Endothelial cell of umbilical vein (primary cell): ENCODE results near the gene NAGLU. TPM values are rescaled to one million over a fixed set of nuclear protein-coding genes. Genes with fewer than 3 reads are reported as not detected.
A peak's percentile ranks its signal among the peaks of the same experiment; 100 is the strongest.

Experiments used
- BruUV-seq: library from RNA; stranded (reverse); fragments of 400-500 nt; replicated peaks from 2 replicates; lab custom pipeline; 2021; lab: Mats Ljungman, UMichigan
- CTCF ChIA-PET: fragments of 300-600, 350-600 bp; sonication (Branson Sonifier 250); formaldehyde crosslinking; loops from one replicate; lab custom pipeline; 2021; ENCODE audit warnings: antibody characterized with exemption, inconsistent platforms; lab: Charles Lee
- POLR2A ChIA-PET: fragments of 300-600, 350-600 bp; sonication (Branson Sonifier 250); formaldehyde crosslinking; loops from one replicate; lab custom pipeline; 2021; ENCODE audit warnings: antibody characterized with exemption, inconsistent platforms; lab: Charles Lee
- DNase-seq: peaks from one replicate; pipeline ENCODE4 v3.0.0-alpha.2; 2011; ENCODE audit warnings: low read depth, low spot score
- FAIRE-seq: peaks from 2 replicates; lab custom pipeline; 2011; peaks lifted over from hg19 to GRCh38; lab: Jason Lieb, UNC
- H2AFZ ChIP-seq: 2 replicates; pipeline ENCODE4 v1.6.0; 2012; ENCODE audit warnings: low read depth, low read length, control low read depth, inconsistent platforms
- H3K27ac ChIP-seq: 2 replicates; pipeline ENCODE4 v1.5.1; 2011; ENCODE audit warnings: low read depth, mild to moderate bottlenecking, control low read depth, low read length, moderate library complexity; ENCODE audit not compliant: insufficient read depth
- H3K27me3 ChIP-seq, 2 experiments: 2 replicates each; pipeline versions ENCODE4 v1.6.0 to v1.6.1; 2011; ENCODE audit warnings: low read length in 2 of 2, mixed read lengths in 1 of 2; ENCODE audit not compliant: control insufficient read depth in 2 of 2, insufficient read depth in 2 of 2
- H3K36me3 ChIP-seq, 2 experiments: 2 replicates in 1 of 2; 3 replicates in 1 of 2; pipeline ENCODE4 v1.5.1; 2011; ENCODE audit warnings: low read length in 2 of 2, mild to moderate bottlenecking in 1 of 2, moderate library complexity in 1 of 2; ENCODE audit not compliant: control insufficient read depth in 2 of 2, insufficient read depth in 2 of 2; ENCODE audit errors: extremely low read depth in 1 of 2
- H3K4me1 ChIP-seq: 3 replicates; pipeline ENCODE4 v1.5.1; 2011; ENCODE audit warnings: mild to moderate bottlenecking, low read length; ENCODE audit not compliant: control insufficient read depth, insufficient read depth; ENCODE audit errors: extremely low read depth
- H3K4me2 ChIP-seq: 2 replicates; pipeline ENCODE4 v1.6.1; 2011; ENCODE audit warnings: low read length, control low read depth, mixed read lengths; ENCODE audit not compliant: insufficient read depth
- H3K4me3 ChIP-seq, 3 experiments: fragments of 200-600 bp in 1 of 3; sonication (generic), shearing (Covaris generic) in 1 of 3; replicated peaks in 1 of 3; 2 replicates each; pipeline ENCODE4 v1.5.1; 2011 to 2016; ENCODE audit warnings: control low read depth in 3 of 3, low read length in 3 of 3, mild to moderate bottlenecking in 2 of 3, inconsistent platforms in 1 of 3, low read depth in 1 of 3, moderate library complexity in 1 of 3; ENCODE audit not compliant: insufficient read depth in 1 of 3
- H3K79me2 ChIP-seq: 2 replicates; pipeline ENCODE4 v1.6.0; 2012; ENCODE audit warnings: low read length, inconsistent platforms; ENCODE audit not compliant: control insufficient read depth, insufficient read depth
- H3K9ac ChIP-seq: replicated peaks from 2 replicates; pipeline ENCODE3; 2011; ENCODE audit warnings: low read length, control low read depth; ENCODE audit not compliant: insufficient read depth; ENCODE audit errors: extremely low read depth
- H3K9me1 ChIP-seq: replicated peaks from 3 replicates; pipeline ENCODE4 v1.6.0; 2011; ENCODE audit warnings: mild to moderate bottlenecking, low read length; ENCODE audit not compliant: control insufficient read depth, insufficient read depth; ENCODE audit errors: extremely low read depth
- H3K9me3 ChIP-seq: replicated peaks from 2 replicates; pipeline ENCODE4 v1.5.1; 2012; ENCODE audit warnings: low read length, inconsistent platforms; ENCODE audit not compliant: control insufficient read depth, insufficient read depth
- H4K20me1 ChIP-seq: replicated peaks from 2 replicates; pipeline ENCODE3; 2011; ENCODE audit warnings: mild to moderate bottlenecking, low read length; ENCODE audit not compliant: control insufficient read depth, insufficient read depth; ENCODE audit errors: extremely low read depth
- EZH2 ChIP-seq: IDR thresholded peaks from 2 replicates; pipeline ENCODE4 v1.6.1; 2012; ENCODE audit warnings: borderline replicate concordance, low read depth, mild to moderate bottlenecking, moderate library complexity, low read length, inconsistent platforms; ENCODE audit not compliant: severe bottlenecking
- FOS ChIP-seq: IDR thresholded peaks from 2 replicates; pipeline ENCODE4 v1.6.1; 2011; ENCODE audit warnings: mild to moderate bottlenecking, low read length, moderate library complexity, borderline replicate concordance; ENCODE audit not compliant: insufficient read depth
- GATA2 ChIP-seq: IDR thresholded peaks from 2 replicates; pipeline ENCODE4 v1.7.0; 2011; ENCODE audit warnings: low read depth, mild to moderate bottlenecking, moderate library complexity, mixed read lengths, low read length; ENCODE audit not compliant: insufficient read length, insufficient read depth
- JUN ChIP-seq: IDR thresholded peaks from 2 replicates; pipeline ENCODE4 v1.6.1; 2011; ENCODE audit warnings: borderline replicate concordance, low read depth; ENCODE audit not compliant: insufficient read length, insufficient read depth
- MYC ChIP-seq: IDR thresholded peaks from one replicate; pipeline ENCODE4 v1.6.1; 2011; ENCODE audit warnings: mild to moderate bottlenecking, low read depth, low read length
- POLR2A ChIP-seq: IDR thresholded peaks from 2 replicates; pipeline ENCODE4 v1.6.1; 2012; ENCODE audit warnings: low read depth, mild to moderate bottlenecking, control low read depth, low read length
- POLR2AphosphoS5 ChIP-seq: IDR thresholded peaks from 2 replicates; pipeline ENCODE4 v1.6.1; 2012; ENCODE audit warnings: low read depth, mild to moderate bottlenecking, control low read depth, low read length, moderate library complexity; ENCODE audit not compliant: insufficient read depth
- dilution Hi-C: fragments of 300-500 bp; cut with MboI; formaldehyde crosslinking; loops from one replicate; pipeline ENCODE4 v1.15.0; 2019; ENCODE audit warnings: low sequenced_read_pairs; ENCODE audit not compliant: extremely low pct_ligation_motif_present
- intact Hi-C: fragments of 100-400 bp; cut with micrococcal nuclease; formaldehyde crosslinking; loops from one replicate; pipeline ENCODE4 v1.10.0; 2022
- polyA plus RNA-seq, 4 experiments: library from polyadenylated mRNA; depleted of rRNA in 3 of 4; stranded (reverse) in 3 of 4; unstranded in 1 of 4; fragments of >200 nt; gene quantifications; 2 replicates each; pipeline versions ENCODE4 v1.2.1 to v1.2.3, GENCODE V29; 2011 to 2012; ENCODE audit warnings: missing spikeins in 1 of 4
- total RNA-seq: library from RNA; stranded (reverse); gene quantifications from 2 replicates; pipeline ENCODE4 v1.2.3, GENCODE V29; 2021
- TF ChIP-seq, protein P1 (sequence below): IDR thresholded peaks from 2 replicates; pipeline ENCODE4 v1.6.1; 2011; ENCODE audit not compliant: insufficient read depth, insufficient read length
- TF ChIP-seq, protein P2 (sequence below), 2 donors: IDR thresholded peaks; 1 replicate in 1 of 2; 2 replicates in 1 of 2; pipeline ENCODE4 v1.5.1; 2011; ENCODE audit warnings: low read length in 2 of 2, mild to moderate bottlenecking in 2 of 2, moderate library complexity in 2 of 2, control low read depth in 1 of 2, inconsistent platforms in 1 of 2, low read depth in 1 of 2; ENCODE audit not compliant: insufficient read depth in 1 of 2; ENCODE audit errors: extremely low read depth in 1 of 2

The NAGLU gene
- total and polyA plus RNA-seq, 2 donors (not counting 3 experiments of a cell fraction or from before 2014, with no cell fraction given), result 50.2 to 54.2 TPM

DNA sequence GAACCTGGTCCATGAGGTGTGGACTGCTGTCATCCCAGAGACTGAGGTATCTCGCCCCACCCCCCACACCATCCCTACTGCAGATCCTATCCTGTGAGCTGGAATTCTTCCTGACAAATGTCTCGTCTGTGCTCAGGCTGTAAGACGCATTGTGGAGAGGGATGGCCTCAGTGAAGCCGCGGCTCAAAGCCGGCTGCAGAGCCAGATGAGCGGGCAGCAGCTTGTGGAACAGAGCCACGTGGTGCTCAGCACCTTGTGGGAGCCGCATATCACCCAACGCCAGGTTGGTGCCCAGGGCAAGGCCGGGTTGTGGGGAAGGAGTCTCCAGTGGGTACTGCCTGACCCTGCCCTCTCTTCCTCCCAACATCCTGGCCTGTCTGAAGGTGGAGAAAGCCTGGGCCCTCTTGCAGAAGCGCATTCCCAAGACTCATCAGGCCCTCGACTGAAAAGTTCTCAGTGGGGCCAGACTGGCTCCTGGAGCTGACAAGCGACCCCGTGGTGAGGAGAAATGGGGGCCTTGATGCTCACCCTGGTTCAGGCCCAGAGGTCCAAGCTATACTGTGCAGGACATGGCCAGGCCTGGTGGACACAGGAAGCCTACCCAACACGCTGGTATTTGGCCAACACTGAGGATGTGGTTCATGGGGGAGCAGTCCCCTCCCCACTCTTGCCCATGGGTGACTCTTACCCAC, 29.6 kb downstream of the NAGLU start:
- H3K79me2 ChIP-seq, result peaks cover 35% of the 10 kb centered on the region
- dilution Hi-C loops, result no loop called here
- intact Hi-C loops, result no loop called here
- no peak overlapping the region for H3K4me2 ChIP-seq
- H3K27ac ChIP-seq, result no peak overlapping the region
- peaks cover 15 to 35% of the 10 kb centered on the region in 2 experiments for H3K36me3 ChIP-seq
- no peaks in the 10 kb centered on the region for H4K20me1 ChIP-seq
- H3K9me3 ChIP-seq, result no peaks in the 10 kb centered on the region
- no peak overlapping the region for H3K9ac ChIP-seq
- no peak overlapping the region for H2AFZ ChIP-seq
- no peak for TF ChIP-seq POLR2AphosphoS5
- TF ChIP-seq FOS, result no peak
- no peak for TF ChIP-seq POLR2A
- TF ChIP-seq EZH2, result no peak
- no peak for TF ChIP-seq GATA2
- TF ChIP-seq, protein P1, sequence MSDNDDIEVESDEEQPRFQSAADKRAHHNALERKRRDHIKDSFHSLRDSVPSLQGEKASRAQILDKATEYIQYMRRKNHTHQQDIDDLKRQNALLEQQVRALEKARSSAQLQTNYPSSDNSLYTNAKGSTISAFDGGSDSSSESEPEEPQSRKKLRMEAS, result no peak
- TF ChIP-seq JUN, result no peak
- TF ChIP-seq MYC, result no peak
- TF ChIP-seq, protein P2, sequence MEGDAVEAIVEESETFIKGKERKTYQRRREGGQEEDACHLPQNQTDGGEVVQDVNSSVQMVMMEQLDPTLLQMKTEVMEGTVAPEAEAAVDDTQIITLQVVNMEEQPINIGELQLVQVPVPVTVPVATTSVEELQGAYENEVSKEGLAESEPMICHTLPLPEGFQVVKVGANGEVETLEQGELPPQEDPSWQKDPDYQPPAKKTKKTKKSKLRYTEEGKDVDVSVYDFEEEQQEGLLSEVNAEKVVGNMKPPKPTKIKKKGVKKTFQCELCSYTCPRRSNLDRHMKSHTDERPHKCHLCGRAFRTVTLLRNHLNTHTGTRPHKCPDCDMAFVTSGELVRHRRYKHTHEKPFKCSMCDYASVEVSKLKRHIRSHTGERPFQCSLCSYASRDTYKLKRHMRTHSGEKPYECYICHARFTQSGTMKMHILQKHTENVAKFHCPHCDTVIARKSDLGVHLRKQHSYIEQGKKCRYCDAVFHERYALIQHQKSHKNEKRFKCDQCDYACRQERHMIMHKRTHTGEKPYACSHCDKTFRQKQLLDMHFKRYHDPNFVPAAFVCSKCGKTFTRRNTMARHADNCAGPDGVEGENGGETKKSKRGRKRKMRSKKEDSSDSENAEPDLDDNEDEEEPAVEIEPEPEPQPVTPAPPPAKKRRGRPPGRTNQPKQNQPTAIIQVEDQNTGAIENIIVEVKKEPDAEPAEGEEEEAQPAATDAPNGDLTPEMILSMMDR (IDR thresholded peaks at IDR 0.05; ENCODE audit: extremely low read depth in 1 of 2, insufficient read depth in 1 of 2, low read depth in 1 of 2, low read length in 2 of 2), result no peak
- no peaks in the 10 kb centered on the region for H3K9me1 ChIP-seq
- no peak for FAIRE-seq
- CTCF ChIA-PET, result interaction anchor here (5.4 kb wide), 1 partner anchor 12 kb away, joined by 38 read pairs; the partner anchor contains the start of gene PSMC3IP
- BruUV-seq, result TSS peak; percentile 1
- no peak for DNase-seq
- peaks cover 31% of the 10 kb centered on the region for H3K4me1 ChIP-seq
- no peaks in the 10 kb centered on the region for H3K27me3 ChIP-seq
- no peak overlapping the region for H3K4me3 ChIP-seq
- POLR2A ChIA-PET, result no interaction called here
